ENCODE measurements around the gene CTRB2.

CTRB2 gene

GRCh38 chr16:75236232-75236631, 29.3 kb upstream of the CTRB2 start (continued):
- TF ChIP-seq REST (tag by site-specific recombination; IDR thresholded peaks at IDR 0.05) (no peak), ZNF18 (tag by site-specific recombination; IDR thresholded peaks at IDR 0.05) (no peak)

- peaks cover 4% of the 10 kb centered on the region; the same call in 1 of the 2 replicates for H3K4me1 ChIP-seq (ENCODE audit: control insufficient read depth, insufficient read depth, low read length)
- H3K4me3 ChIP-seq (ENCODE audit: low read depth, low read length) = no peak overlapping the region
- POLR2A ChIA-PET = no interaction called here
- H3K27ac ChIP-seq (ENCODE audit: extremely low read depth, low read depth, low read length) = no peak overlapping the region
- peaks cover 8 to 71% of the 10 kb centered on the region in 2 experiments for H3K36me3 ChIP-seq (ENCODE audit: control insufficient read depth in 2 of 2, insufficient read depth in 1 of 2, low read length in 2 of 2)
- TF ChIP-seq BCL11B (tag by site-specific recombination; IDR thresholded peaks at IDR 0.05; ENCODE audit: low read depth) = peak; percentile 55; the same call in 1 of the 2 replicates
- peak; percentile 88 for TF ChIP-seq ZSCAN4 (tag by site-specific recombination; IDR thresholded peaks at IDR 0.05)
- TF ChIP-seq WT1 (tag by site-specific recombination; IDR thresholded peaks at IDR 0.05) = no peak
- TF ChIP-seq BCL11A (tag by site-specific recombination; IDR thresholded peaks at IDR 0.05; ENCODE audit: low read depth) = peak; percentile 81
- CTCF ChIA-PET = no interaction called here
- no peaks in the 10 kb centered on the region for H3K9me3 ChIP-seq (ENCODE audit: control insufficient read depth, insufficient read depth, low read depth, low read length)
Observed at GRCh38 chr16:75235721-75236193, 28.8 kb upstream of the CTRB2 start.

GRCh38 chr16:75234856-75235696, 28.1 kb upstream of the CTRB2 start:
- no peak for TF ChIP-seq ZSCAN18 (tag by site-specific recombination; IDR thresholded peaks at IDR 0.05)
- TF ChIP-seq REPIN1 (tag by site-specific recombination; IDR thresholded peaks at IDR 0.05; ENCODE audit: low read depth) = no peak
- no peak for TF ChIP-seq ZNF488 (tag by site-specific recombination; IDR thresholded peaks at IDR 0.05)
- TF ChIP-seq SCRT1 (tag by site-specific recombination; IDR thresholded peaks at IDR 0.05; ENCODE audit: borderline replicate concordance) = 0 out of 2 replicates have a peak, but pooled peaks have one; percentile 31
- TF ChIP-seq ZNF596 (tag by site-specific recombination; IDR thresholded peaks at IDR 0.05) = no peak
- H3K4me3 ChIP-seq (ENCODE audit: low read depth, low read length) = no peak overlapping the region
- no peak overlapping the region for H3K27ac ChIP-seq (ENCODE audit: extremely low read depth, low read depth, low read length)
- POLR2A ChIA-PET = no interaction called here
- H3K4me1 ChIP-seq (ENCODE audit: control insufficient read depth, insufficient read depth, low read length) = peaks cover 4% of the 10 kb centered on the region; the same call in 1 of the 2 replicates
- H3K9me3 ChIP-seq (ENCODE audit: control insufficient read depth, insufficient read depth, low read depth, low read length) = no peaks in the 10 kb centered on the region
- peaks cover 8 to 72% of the 10 kb centered on the region in 2 experiments for H3K36me3 ChIP-seq (ENCODE audit: control insufficient read depth in 2 of 2, insufficient read depth in 1 of 2, low read length in 2 of 2)
- CTCF ChIA-PET = interaction anchor here (0.6 to 2.3 kb wide), 13 partner anchors 10 to 529 kb away, joined by 3 to 17 read pairs (median 5); no protein-coding TSS in a partner anchor

All from HEK293 (cell line).